Measurements from ENCODE around the gene LYPD3. TPM values are rescaled to one million over a fixed set of nuclear protein-coding genes. Genes with fewer than 3 reads are reported as not detected.

Gene LYPD3
- total and polyA plus RNA-seq, 2 experiments from 2014 or later, result 3.3 to 4.6 TPM

- Histone ChIP-seq H3K27ac (ENCODE audit: low read depth) (no peak overlapping the region), H3K36me3 (ENCODE audit: insufficient read depth) (no peaks in the 10 kb centered on the region), H3K4me3 (no peak overlapping the region), H4K20me1 (replicated peaks; ENCODE audit: insufficient read depth) (no peaks in the 10 kb centered on the region), H3K4me1 (ENCODE audit: insufficient read depth) (no peaks in the 10 kb centered on the region), H3K27me3 (ENCODE audit: insufficient read depth) (no peaks in the 10 kb centered on the region), H3K4me2 (no peak overlapping the region), H3F3A (replicated peaks; ENCODE audit: low read depth) (no peaks in the 10 kb centered on the region), H3K79me2 (replicated peaks; ENCODE audit: insufficient read depth) (no peaks in the 10 kb centered on the region), H2AFZ (no peak overlapping the region), H3K9me2 (ENCODE audit: insufficient read depth) (no peaks in the 10 kb centered on the region)
- DNase-seq (ENCODE audit: low spot score) (peak; percentile 89), ATAC-seq (peak; percentile 96)
- peak; percentile 93 to 94 for TF ChIP-seq CTCF (conservative IDR thresholded peaks at IDR 0.05; ENCODE audit: low read depth in 2 of 2)
- TF ChIP-seq JUNB (IDR thresholded peaks at IDR 0.05; ENCODE audit: unreplicated experiment), result no peak
- Mint-ChIP-seq H3K36me3 (ENCODE audit: low read depth) (no peaks in the 10 kb centered on the region), H3K4me3 (no peak overlapping the region), H3K27me3 (ENCODE audit: insufficient read depth, low read depth, poor library complexity) (peaks cover 9% of the 10 kb centered on the region), H3K9me3 (peaks cover 5% of the 10 kb centered on the region; the same call in 2 of the 3 replicates), H3K27ac (no peak overlapping the region), H3K4me1 (peaks cover 3% of the 10 kb centered on the region; the same call in 2 of the 3 replicates)
Measured at GRCh38 chr19:43446746-43447489, 18.5 kb downstream of the LYPD3 start.

- H3K27me3 Mint-ChIP-seq (ENCODE audit: insufficient read depth, low read depth, poor library complexity), result peaks cover 9% of the 10 kb centered on the region
- no peak for ATAC-seq
- H3K79me2 ChIP-seq (replicated peaks; ENCODE audit: insufficient read depth), result no peaks in the 10 kb centered on the region
Measured at GRCh38 chr19:43445426-43445825, 20.0 kb downstream of the LYPD3 start.

GRCh38 chr19:43444531-43445287 is 20.7 kb downstream of the LYPD3 start:
- H3K4me1 Mint-ChIP-seq, result peaks cover 3% of the 10 kb centered on the region; the same call in 2 of the 3 replicates
- no peaks in the 10 kb centered on the region for H4K20me1 ChIP-seq (replicated peaks; ENCODE audit: insufficient read depth)
- peaks cover 9% of the 10 kb centered on the region for H3K27me3 Mint-ChIP-seq (ENCODE audit: insufficient read depth, low read depth, poor library complexity)
- ATAC-seq (no peak), DNase-seq (ENCODE audit: low spot score) (no peak)
- H3K36me3 ChIP-seq (ENCODE audit: insufficient read depth), result no peaks in the 10 kb centered on the region
- H3K9me3 Mint-ChIP-seq, result peaks cover 5% of the 10 kb centered on the region; the same call in 2 of the 3 replicates
- no peaks in the 10 kb centered on the region for H3K79me2 ChIP-seq (replicated peaks; ENCODE audit: insufficient read depth)
- no peaks in the 10 kb centered on the region; the same call in 2 of the 3 replicates for H3K36me3 Mint-ChIP-seq (ENCODE audit: low read depth)
- no peaks in the 10 kb centered on the region for H3K4me1 ChIP-seq (ENCODE audit: insufficient read depth)
- H3K27me3 ChIP-seq (ENCODE audit: insufficient read depth), result no peaks in the 10 kb centered on the region
- H2AFZ ChIP-seq, result no peak overlapping the region
- no peak overlapping the region for H3K4me2 ChIP-seq
- no peak overlapping the region for H3K4me3 Mint-ChIP-seq
- H3K4me3 ChIP-seq, result no peak overlapping the region
- no peaks in the 10 kb centered on the region for H3F3A ChIP-seq (replicated peaks; ENCODE audit: low read depth)
- no peaks in the 10 kb centered on the region for H3K9me2 ChIP-seq (ENCODE audit: insufficient read depth)
- no peak overlapping the region for H3K27ac ChIP-seq (ENCODE audit: low read depth)
- no peak overlapping the region for H3K27ac Mint-ChIP-seq
- TF ChIP-seq JUNB (IDR thresholded peaks at IDR 0.05; ENCODE audit: unreplicated experiment) (no peak), POLR2AphosphoS5 (IDR thresholded peaks at IDR 0.05; ENCODE audit: low read depth) (no peak), ZNF114 (CRISPR knock-in tag; IDR thresholded peaks at IDR 0.05) (no peak), ZNF331 (CRISPR knock-in tag; IDR thresholded peaks at IDR 0.05; ENCODE audit: low read depth) (no peak), ETS1 (IDR thresholded peaks at IDR 0.05) (no peak), CTCF (conservative IDR thresholded peaks at IDR 0.05; ENCODE audit: low read depth in 2 of 2) (no peak), STAT1 (IDR thresholded peaks at IDR 0.05; ENCODE audit: unreplicated experiment) (no peak), NANOG (IDR thresholded peaks at IDR 0.05; ENCODE audit: borderline replicate concordance) (no peak)

More at GRCh38 chr19:43445426-43445825, 20.0 kb downstream of the LYPD3 start:
- H3K4me2 ChIP-seq, result no peak overlapping the region
- no peaks in the 10 kb centered on the region for H3K4me1 ChIP-seq (ENCODE audit: insufficient read depth)
- no peak for TF ChIP-seq ZNF331 (CRISPR knock-in tag; IDR thresholded peaks at IDR 0.05; ENCODE audit: low read depth)
- TF ChIP-seq CREB1 (CRISPR knock-in tag; IDR thresholded peaks at IDR 0.05; ENCODE audit: low read depth), result no peak
- TF ChIP-seq JUNB (IDR thresholded peaks at IDR 0.05; ENCODE audit: unreplicated experiment), result no peak
- no peak for TF ChIP-seq POLR2AphosphoS5 (IDR thresholded peaks at IDR 0.05; ENCODE audit: low read depth)
- Mint-ChIP-seq H3K27ac (no peak overlapping the region), H3K9me3 (peaks cover 3% of the 10 kb centered on the region; the same call in 2 of the 3 replicates), H3K36me3 (ENCODE audit: low read depth) (no peaks in the 10 kb centered on the region; the same call in 2 of the 3 replicates), H3K4me3 (no peak overlapping the region), H3K4me1 (peaks cover 3% of the 10 kb centered on the region; the same call in 2 of the 3 replicates)
- no peaks in the 10 kb centered on the region for H3K9me2 ChIP-seq (ENCODE audit: insufficient read depth)
- no peak overlapping the region for H3K27ac ChIP-seq (ENCODE audit: low read depth)
- H4K20me1 ChIP-seq (replicated peaks; ENCODE audit: insufficient read depth), result no peaks in the 10 kb centered on the region
- DNase-seq (ENCODE audit: low spot score), result no peak
- no peaks in the 10 kb centered on the region for H3K27me3 ChIP-seq (ENCODE audit: insufficient read depth)
- H3K36me3 ChIP-seq (ENCODE audit: insufficient read depth), result no peaks in the 10 kb centered on the region
- no peak overlapping the region for H2AFZ ChIP-seq
- H3K4me3 ChIP-seq, result no peak overlapping the region
- H3F3A ChIP-seq (replicated peaks; ENCODE audit: low read depth), result no peaks in the 10 kb centered on the region
